Fibroblast of villous mesenchyme (primary cell): ENCODE data around the gene OR2T33. TPM values are rescaled to one million over a fixed set of nuclear protein-coding genes. Genes with fewer than 3 reads are reported as not detected.
"Not testable (repeated sequence)": the region's sequence is repeated elsewhere in the genome, so short reads cannot be mapped to it uniquely, and the experiment has no call there.

Source experiments
- DNase-seq: peaks from one replicate; pipeline ENCODE4 v3.0.0-alpha.2; 2010; ENCODE audit warnings: low read depth
- H3K4me3 ChIP-seq: 2 replicates; pipeline ENCODE4 v1.5.1; 2011; ENCODE audit warnings: low read depth, mild to moderate bottlenecking, low read length
- CTCF ChIP-seq: IDR thresholded peaks from 2 replicates; pipeline ENCODE4 v1.5.1; 2012; ENCODE audit warnings: low read depth, mild to moderate bottlenecking, low read length; ENCODE audit not compliant: insufficient read depth
- total RNA-seq: library from RNA; depleted of rRNA; stranded (reverse); fragments of >200 nt; gene quantifications from 2 replicates; pipeline ENCODE4 v1.2.3, GENCODE V29; 2012

The OR2T33 gene
- not detected in 2 replicates for total RNA-seq

GRCh38 chr1:248277876-248278275 is at the start of gene OR2T33:
Gene OR2T33 (minus strand): TSS chr1:248277976. CDS start chr1:248273814, 4,162 bp downstream.
- H3K4me3 ChIP-seq = no peak within 1 kb of the TSS
- no peak for DNase-seq
- TF ChIP-seq CTCF = no peak

GRCh38 chr1:248324468-248324867 is 46.7 kb upstream of the OR2T33 start, which contains the start of gene OR2M7:
Gene OR2M7 (minus strand): TSS chr1:248324568. CDS start chr1:248324568, 0 bp downstream.
- TF ChIP-seq CTCF = no peak
- no peak for DNase-seq

DNA sequence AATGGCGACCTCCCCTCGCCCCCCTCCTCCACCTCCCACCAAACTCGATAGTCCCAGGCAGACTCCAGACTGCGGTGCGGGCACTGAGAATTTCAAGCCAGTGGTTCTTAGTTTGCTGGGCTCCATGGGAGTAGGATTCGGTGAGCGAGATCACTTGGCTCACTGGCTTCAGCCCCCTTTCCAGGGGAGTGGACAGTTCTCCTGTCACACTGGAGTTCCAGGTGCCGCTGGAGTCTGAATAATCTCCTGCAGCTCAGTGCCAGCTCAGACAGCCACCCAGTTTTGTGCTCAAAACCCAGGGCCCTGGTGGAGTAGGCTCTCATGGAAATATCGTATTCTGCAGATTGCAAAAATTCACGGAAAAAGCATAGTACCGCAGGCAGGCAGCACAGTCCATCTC is 39.0 kb upstream of the OR2T33 start:
- no peak for TF ChIP-seq CTCF
- H3K4me3 ChIP-seq = no peak overlapping the region
- DNase-seq = no peak

More at GRCh38 chr1:248324468-248324867, 46.7 kb upstream of the OR2T33 start, which contains the start of gene OR2M7:
- no peak within 1 kb of the TSS for H3K4me3 ChIP-seq

DNA sequence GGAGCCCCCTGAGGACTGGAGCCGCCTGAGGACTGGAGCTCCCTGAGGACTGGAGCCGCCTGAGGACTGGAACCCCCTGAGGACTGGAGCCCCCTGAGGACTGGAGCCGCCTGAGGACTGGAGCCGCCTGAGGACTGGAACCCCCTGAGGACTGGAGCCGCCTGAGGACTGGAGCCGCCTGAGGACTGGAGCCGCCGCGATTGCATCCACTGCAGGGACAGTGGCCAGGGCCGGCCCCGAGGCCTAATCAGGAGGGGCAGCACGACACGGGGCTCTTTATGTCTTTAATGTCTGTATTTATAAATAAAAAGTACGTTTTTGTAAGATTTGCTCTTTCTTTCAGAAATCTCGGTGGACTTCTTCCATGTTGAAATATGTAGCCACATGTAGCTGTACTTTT is 29.0 kb upstream of the OR2T33 start:
- DNase-seq, H3K4me3 ChIP-seq: not testable (repeated sequence)

DNA sequence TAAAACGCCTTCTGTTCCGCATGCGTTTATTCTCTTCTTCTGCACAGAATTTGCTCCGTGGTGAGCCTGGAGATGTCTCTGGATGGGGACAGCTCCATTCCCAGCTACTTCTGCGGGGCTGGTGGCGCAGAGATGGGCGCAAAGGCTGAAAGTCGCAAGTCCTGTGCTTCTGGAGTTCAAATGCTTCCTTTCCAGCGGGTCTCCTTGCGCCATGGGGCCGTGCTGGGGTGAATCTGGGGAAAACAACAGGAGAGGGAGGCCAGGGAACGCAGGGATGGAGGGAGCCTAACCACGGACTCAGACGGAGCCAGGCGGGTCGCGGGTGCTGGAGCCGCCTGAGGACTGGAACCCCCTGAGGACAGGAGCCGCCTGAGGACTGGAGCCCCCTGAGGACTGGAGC is 28.3 kb upstream of the OR2T33 start:
- TF ChIP-seq CTCF = no peak
- DNase-seq = no peak
- H3K4me3 ChIP-seq = no peak overlapping the region

- not testable (repeated sequence) for DNase-seq, H3K4me3 ChIP-seq
These were observed 27.9 kb upstream of the OR2T33 start for GRCh38 chr1:248305672-248306071.

DNA sequence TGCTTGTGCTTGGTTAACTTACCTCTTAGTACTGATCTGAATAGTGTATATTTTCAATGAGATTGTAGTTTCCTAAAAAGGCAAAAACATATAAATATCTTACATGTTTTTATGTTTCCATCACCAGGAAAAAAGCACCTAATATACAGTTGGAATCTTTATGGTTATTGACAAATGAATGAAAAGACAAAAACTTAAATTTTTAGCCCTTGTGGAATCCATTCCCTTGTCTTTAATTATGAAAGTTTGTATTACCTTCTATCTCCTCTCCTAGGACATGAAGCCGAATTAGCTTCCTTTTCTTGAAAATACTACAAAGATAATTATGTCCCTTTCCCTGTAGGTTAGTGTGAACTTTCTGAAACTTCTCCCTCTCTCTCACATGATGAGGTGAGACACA is 25.5 kb upstream of the OR2T33 start, which contains the start of gene OR2T12:
TSS of gene OR2T12 (minus strand) at position 101 of the 400 bp plus-strand sequence. CDS start 7,846 bp downstream, outside the sequence.
- H3K4me3 ChIP-seq = no peak within 1 kb of the TSS
- no peak for TF ChIP-seq CTCF
- no peak for DNase-seq

GRCh38 chr1:248288391-248288790 is 10.6 kb upstream of the OR2T33 start:
- no peak overlapping the region for H3K4me3 ChIP-seq
- no peak for TF ChIP-seq CTCF
- no peak for DNase-seq

DNA sequence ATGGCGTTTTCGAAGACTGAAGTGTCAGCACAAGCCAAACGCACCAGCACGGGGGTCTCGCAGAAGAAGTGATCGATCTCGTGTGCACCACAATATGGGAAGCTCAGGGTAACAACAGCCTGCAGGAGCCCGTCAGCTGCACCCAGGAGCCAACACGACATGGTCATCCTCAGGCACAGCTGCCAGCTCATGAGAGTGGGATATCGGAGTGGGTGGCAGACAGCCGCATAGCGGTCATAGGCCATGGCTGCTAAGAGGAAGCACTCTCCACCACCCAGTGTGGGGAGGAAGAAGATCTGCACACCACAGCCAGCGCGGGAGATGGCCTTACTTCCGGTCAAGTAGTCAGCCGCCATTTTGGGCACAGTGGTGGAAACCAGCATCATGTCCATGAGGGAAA is 4.6 kb downstream of the OR2T33 start:
- H3K4me3 ChIP-seq, DNase-seq: not testable (repeated sequence)
